PC-9 (cell line): ENCODE measurements around the gene CBX1.

Experiments used
- EZH2 ChIP-seq: fragments of 200-600 bp; sonication (generic); IDR thresholded peaks from 2 replicates; pipeline ENCODE4 v1.8.0; 2017; ENCODE audit warnings: antibody characterized with exemption, low read depth
- TF ChIP-seq, protein P1 (sequence below): fragments of 200-600 bp; sonication (generic); conservative IDR thresholded peaks from 2 replicates; pipeline ENCODE4 v1.6.1; 2017; ENCODE audit warnings: mixed run types, antibody characterized with exemption, mild to moderate bottlenecking, moderate library complexity

DNA sequence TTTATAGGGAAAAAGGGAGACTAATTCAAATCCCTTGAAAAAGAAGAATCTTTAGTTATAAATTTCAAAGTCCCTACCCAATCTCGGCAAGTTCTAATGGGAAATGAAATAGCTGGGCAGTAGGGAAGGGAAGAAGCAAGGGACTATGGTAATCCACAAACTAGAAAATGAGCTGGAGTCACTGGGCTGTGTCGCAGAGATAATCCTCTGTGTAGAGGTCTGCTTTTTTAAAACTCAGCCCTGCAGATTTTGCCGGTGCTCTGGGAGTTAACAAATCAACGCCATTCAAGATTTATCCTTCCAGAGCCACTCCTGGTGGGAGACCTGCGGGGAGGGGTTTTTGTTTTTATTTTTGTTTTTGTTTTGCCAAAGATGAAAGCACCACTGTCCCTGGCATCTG lies 27.1 kb upstream of the CBX1 start:
- TF ChIP-seq, protein P1, sequence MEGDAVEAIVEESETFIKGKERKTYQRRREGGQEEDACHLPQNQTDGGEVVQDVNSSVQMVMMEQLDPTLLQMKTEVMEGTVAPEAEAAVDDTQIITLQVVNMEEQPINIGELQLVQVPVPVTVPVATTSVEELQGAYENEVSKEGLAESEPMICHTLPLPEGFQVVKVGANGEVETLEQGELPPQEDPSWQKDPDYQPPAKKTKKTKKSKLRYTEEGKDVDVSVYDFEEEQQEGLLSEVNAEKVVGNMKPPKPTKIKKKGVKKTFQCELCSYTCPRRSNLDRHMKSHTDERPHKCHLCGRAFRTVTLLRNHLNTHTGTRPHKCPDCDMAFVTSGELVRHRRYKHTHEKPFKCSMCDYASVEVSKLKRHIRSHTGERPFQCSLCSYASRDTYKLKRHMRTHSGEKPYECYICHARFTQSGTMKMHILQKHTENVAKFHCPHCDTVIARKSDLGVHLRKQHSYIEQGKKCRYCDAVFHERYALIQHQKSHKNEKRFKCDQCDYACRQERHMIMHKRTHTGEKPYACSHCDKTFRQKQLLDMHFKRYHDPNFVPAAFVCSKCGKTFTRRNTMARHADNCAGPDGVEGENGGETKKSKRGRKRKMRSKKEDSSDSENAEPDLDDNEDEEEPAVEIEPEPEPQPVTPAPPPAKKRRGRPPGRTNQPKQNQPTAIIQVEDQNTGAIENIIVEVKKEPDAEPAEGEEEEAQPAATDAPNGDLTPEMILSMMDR: no peak
- no peak for TF ChIP-seq EZH2
